ENCODE measurements around the gene GINS2.

Gene GINS2

DNA sequence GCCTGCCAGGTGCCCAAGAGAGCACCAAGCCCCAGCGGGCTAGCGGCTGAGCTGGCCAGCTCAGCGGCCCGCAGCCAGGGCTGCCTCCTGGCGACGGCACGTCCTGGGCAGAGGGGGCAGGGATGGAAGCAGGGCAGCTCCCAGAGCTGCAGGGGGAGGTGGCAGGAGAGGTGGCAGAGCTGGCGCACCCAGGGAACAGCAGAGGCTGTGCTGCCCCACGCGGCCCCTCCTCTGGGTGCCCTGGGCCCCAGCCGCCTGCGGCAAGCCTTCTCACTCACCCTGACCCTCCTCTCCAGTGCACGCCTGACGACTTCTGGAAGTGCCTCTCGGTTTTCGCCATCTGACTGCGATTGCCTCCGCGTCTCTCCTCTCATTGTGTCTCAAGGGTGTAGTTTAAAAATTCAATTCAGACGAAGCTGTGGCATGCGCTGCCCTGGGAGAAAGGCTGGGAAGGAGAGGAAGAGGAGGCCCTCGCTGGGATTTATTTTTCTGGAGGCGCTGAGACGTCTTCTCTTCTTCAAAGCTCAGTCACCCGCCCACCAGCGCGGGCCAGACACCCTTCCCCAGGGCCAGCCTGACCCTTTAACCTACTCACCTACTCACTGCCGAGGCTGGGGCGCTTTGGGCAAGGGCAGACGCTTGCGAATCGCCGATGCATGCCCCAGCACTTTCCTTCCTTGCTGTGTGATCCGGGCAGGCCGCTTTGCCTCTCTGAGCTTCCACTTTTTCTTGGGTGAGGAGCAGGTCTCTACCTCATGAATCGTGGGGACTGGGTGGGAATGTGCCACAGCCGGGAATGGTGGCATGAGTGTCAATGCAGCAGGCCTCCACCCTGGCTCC lies 50.7 kb downstream of the GINS2 start:
- DNase-seq: no peak

DNA sequence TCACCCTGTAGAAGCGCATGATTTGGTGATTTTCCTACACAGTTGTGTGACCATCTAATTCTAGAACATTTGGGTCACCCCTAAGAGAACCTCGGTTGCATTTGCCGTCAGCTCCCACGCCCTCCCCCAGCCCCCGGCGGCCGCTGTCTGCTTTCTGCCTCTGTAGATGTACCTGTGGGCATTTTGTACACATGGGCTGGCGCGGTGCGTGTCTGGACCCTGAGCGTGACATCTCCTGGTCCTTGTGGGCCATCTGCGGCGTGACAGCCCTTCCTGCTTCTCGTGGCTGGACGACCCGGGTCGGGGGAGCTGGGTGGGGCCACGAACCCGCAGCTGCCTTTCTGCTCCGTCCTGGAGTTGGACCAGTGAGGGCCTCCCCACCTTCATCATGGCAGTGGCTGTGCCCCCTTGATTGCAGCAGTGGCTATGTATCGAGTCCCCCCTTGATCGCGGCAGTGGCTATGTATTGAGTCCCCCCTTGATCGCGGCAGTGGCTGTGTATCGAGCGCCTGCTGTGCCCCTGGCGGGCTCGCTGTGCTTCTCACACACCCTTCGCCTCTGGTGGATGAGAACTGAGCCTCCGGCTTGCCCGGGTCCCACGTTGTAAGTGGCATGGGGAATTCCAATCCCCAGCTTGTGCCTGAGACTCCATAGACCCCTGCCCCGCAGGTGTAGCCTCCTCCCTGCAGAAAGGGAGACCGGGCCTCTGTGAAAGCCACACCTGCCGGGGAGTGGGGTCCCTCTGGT lies 51.5 kb downstream of the GINS2 start:
- DNase-seq: no peak

DNA sequence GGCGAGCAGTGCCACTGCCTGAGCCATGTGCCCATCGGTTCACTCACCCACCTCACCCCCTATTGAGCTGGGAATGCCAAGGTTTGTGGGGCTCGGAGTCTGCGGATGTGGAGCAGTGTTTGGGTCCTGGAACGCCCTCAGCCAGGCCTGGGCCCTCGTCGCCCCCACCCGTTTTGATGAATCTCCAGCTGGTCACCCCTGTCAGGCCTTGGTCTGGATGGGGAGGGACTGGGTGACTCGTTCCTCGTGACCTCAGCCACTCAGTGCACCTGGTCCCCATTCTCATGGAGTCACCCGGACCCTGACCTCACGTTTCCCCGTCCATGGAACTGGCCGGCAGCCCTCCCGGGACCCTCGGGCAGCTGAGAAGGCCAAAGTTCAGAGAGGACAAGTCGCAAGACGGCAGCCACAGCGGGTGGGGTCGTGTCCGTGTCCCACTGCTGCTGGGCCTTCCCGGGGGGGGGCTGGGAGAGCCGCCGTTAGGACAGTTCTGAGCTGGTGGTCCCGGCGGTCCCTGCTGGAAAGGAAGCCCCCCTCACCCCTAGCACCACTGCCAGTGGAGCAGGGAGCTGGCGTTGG lies 52.4 kb downstream of the GINS2 start:
- DNase-seq: no peak

DNA sequence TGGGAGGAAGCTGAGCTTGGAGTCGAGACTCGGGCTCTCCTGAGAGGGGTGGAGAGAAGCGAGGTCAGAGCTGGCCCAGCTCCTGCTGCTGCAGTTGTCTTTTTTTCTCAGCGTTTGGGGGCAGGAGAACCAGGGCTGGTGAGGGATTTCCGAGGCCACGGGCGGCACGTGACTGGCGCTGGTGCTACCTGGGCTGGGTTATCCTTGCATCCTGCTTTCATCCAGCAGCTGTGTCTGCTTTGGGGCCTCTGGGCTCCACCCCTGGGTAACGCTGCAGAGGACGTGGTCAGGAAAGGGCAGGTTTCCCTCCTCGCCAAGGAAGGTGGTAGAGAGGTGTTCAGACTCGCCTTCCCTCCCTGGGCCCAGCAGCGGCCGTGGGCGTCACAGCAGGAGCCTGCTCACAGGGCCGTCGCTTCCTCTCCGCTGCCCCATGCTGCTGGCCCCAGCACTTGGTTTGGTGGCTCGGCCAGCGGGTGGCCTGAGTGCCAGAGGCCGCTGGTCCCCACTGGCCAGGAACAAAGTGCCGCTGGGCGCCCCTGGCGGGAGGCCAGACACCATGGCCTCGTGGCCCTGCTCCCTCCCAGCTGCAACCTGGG lies 53.1 kb downstream of the GINS2 start:
- no peak for DNase-seq

DNA sequence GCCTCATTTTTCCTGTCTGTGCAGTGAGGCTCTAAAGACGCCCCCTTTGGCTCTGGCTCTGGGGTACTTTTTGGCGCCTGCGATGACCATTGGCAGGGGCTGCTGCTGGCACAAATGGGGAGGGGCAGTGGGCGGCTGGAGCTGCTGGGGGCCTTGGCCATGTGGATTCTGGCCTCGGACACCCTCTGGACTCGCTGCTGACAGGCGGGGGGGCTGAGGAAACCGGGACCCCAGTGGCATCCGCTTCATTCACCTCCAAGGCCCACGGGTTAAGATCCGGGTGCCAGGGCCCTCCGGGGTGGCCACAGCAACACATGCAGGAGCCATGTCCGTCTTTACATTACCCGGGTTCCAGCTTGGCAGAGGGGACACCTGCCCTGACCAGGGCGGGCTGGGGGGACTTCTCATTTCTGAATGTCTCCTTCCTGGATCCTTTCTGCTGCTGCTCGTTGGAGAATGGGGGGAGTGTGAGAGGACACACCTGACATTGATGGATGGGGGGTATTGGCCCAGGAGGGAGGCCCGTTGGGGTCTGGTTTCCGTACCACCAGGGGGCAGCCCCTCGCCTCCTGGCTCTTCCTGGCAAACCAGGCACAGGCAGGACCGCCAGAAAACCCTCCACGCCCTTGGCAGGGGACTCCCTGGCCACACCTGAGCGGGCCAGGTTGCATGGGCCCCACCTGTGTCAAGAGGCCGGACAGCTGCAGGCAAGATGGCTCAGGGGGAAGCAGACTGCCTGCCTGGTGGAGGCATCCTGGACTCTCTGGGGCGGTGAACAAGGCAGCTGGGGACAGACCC lies 53.8 kb downstream of the GINS2 start:
- DNase-seq: no peak

DNA sequence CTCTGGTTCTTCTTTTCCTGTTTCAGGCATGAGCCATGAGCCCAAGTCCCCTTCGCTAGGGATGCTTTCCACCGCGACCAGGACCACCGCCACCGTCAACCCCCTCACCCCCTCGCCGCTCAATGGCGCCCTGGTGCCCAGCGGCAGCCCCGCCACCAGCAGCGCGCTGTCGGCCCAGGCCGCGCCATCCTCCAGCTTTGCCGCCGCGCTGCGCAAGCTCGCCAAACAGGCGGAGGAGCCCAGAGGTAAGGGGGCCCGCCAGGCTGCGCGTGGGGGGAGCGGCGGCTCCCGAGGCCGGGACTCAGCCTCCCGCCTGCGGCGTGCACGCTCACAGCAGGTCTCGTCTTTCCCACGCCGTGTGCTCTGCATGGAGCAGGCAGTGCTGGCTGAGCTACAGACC lies 54.9 kb downstream of the GINS2 start:
- no peak for DNase-seq

DNA sequence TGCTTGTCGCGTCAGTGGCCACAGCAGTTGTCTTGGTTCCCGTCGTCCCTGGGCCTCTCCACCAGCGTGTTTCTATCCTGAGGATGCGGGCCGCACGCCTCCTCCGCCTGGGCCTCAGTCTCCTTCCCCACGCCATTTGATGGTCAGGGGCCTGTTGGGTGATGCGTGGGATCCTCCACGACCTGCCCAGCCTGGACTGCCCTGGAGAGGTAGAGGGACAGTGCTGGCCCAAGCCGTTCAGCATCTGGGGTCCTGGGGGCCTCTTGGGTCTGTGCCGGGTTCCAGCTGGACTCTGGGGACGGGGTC lies 55.4 kb downstream of the GINS2 start:
- no peak for DNase-seq

DNA sequence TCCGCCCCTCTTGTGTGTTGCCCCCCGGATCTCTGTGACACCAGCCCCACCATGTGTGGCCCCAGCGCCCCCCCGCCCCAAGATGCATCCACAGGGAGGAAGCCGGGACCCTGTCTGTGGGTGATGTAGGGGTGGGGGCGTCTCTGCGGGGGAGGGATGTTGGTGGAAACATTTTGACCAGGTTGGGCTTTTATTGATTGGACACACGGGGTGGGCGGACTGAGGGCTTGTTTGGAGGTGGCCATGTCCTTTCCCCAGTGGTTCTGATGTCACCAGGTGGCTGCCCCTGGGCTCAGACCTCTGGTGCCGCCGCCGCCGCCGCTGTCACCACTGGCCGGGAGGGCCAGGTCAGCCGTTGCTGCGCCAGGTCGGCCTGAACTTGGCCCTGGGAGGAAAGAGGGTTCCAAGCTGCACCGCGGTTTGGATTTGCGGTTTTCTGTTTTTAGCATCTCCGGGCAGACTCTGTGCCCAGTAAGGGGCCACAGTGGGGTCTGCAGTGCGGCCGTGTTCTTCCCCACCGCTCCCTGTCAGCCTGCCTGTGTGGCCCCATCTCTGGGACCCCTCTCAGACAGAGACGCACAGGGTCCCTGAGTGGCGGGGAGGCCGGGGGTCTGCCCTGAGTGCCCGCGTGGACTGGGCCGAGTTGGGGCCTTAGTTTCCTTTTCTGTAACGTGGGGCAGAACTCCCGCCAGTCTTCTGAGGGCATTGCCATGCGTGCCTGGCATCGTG lies 55.9 kb downstream of the GINS2 start:
- DNase-seq: no peak

DNA sequence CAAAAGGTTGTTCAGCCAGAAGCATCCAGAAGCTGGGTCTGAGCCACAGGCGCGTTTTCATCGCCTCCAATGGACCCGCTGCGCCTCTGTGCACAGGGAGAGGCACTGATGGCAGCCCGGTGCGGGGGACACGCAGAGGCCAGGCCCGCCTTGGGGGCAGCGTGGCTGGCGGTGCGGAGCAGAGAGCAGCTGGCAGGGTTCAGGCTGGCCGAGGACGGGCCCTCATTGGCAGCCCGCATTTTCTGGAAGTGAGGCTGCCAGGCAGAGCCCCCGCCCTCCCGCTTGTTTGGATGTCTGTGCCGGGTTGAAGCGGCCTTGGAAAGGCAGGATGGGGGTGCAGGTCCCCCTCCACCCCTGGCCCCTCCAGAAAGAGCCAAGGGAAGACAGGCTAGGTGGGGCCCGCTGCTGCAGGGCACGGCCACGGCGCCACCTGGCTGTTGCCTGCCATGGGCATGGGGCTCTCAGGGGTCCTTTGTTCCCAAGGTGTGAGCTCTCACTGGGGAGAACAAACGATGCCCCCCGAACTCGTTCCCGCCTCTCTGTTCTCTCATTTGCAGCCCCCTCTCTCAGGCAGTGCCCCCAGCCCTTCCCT lies 56.9 kb downstream of the GINS2 start:
- no peak for DNase-seq

DNA sequence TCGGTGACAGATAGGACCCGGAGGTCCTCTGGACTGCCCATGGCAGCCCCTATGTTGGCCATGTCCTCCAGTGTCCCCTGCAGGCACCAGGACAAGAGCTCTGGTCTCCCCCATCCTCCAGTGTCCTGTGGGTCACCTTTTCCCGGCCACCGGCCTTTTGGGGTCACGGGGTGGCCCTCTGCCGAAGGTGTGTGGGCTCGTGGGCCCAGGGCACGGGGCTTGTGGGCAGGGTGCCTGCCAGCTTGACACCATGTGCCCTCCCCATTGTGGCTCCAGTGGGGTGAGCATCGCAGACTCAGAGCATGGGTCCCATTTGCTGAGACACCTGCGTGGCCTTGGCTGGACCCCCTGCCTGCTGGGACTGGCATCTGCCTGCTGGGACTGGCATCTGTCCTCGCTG lies 57.5 kb downstream of the GINS2 start:
- no peak for DNase-seq

DNA sequence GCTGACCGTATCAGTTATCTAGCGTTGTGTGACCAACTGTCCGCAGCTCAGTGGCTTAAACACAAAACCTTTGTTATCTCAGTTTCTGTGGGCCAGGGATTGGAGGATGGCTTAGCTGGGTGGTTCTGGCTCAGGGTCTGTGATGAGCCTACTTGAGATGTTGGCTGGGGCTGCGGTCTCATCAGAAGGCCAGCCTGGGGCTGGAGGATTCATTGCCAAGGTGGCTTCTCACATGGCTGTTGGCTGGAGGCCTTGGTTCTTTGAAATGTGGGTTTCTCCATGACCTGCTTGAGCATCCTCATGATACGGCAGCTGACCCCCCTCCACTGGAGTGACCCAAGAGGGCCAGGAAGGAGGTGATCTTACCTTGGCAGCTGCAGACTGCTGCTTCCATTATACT lies 58.9 kb downstream of the GINS2 start:
- DNase-seq: no peak

DNA sequence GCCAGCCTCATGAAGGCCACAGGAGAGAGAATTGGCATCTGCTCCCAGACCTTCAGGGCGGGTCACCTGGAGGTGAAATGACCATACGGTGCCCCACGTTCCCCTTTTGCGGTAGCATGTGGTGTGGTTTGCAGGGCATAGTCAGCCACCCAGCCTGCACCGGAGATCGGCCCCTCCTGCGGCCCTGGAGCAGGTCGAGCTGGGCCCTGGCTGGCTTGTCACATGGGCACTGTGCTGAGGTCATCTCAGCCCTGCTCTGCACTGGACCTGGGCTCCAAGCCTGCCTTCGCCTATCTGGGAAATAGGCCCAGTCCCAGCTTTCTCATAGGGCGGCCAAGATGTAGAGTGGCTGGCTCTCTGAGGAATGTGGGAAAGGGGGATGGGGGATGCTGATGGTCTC lies 59.4 kb downstream of the GINS2 start:
- no peak for DNase-seq

DNA sequence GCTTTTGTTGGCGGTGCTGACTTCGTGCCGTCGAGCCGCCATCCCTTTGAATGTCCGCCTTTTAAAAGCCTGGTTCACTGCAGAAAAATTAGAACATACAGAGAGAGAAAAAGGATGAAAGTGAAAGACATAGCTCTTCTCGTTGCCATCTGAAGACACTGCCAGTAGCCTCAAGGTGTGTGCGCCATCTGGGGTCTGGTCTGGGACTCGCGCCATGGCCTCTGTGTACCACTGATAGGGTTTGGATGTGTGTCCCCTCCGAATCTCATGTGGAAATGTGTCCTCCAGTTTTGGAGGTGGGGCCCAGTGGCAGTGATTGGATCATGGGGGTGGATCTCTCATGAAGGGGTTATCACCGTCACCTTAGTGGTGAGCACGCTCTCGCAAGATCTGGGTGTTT lies 60.1 kb downstream of the GINS2 start:
- no peak for DNase-seq

DNA sequence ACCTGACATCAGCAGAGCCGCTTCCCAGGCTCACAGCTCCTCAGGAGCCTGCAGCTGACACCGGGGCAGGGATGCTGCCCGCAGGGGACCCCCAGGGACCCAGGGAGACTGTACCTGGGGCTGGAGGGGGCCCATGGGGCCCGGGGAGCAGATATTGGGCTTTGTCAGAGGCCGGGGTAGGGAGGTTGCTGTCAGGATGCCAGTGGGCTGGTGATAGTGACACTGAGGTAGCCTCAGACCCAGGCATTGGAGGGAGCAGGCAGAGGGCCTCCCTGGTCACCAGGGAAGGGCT lies 60.5 kb downstream of the GINS2 start:
- no peak for DNase-seq

DNA sequence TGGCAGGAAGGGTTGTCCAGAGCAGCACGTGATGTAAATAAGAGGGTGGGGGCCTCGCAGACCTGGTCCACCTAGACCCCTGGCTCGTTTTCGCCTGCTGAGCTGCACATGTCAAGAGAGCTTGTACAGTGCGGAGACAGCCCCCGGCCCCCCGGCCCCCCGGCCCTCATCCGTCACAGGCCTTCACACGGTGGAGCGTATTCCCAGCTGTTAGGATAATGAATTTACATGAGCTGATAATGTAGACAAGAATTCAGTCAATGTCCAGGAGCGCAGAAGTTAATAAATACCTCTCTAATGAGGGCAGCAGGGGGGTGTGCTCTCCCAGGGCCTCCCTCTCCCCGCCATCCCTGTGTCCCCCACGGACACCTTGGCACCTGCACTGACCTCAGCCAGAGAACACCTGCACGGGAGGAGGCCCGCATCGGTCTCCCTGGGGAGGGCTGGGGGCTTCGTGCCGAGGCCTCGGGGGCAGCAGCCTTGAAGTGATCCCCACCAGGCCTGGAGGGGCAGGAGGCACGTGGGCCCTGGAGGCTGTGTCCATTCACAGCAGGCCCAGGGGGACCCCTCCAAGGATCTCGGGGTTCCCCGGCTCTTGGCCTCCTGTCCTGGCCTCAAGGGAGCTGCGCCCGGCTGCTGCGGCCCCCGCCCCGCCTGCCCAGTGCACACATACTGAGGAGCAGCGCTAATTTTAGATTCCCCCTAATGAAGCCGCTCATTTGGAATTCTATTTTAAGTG lies 61.1 kb downstream of the GINS2 start:
- DNase-seq: no peak

DNA sequence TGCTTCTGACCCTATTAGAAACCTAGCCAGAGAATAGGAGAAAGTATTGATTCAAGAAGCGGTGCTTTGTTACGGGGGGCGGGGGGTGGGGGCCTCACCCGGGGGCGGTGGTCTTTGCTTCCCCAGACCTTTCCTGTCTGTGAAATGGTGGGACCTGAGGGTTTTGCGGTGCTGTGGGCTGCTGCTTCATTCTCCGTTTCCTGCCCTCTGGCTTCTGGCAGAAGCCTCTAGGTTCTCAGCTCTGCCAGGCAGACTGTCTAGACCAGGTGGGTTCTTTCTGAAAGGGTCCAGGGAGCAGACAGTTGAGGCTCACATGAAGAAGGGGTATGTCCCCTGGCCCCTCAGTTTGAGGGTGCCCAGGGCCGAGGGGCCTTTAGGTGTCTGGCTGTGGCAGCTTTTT lies 61.7 kb downstream of the GINS2 start:
- no peak for DNase-seq
